Gastrocnemius medialis (tissue), 4 donors: Measurements from ENCODE around the gene THRAP3. TPM values are rescaled to one million over a fixed set of nuclear protein-coding genes. Genes with fewer than 3 reads are reported as not detected.

Experiments
- ATAC-seq, 2 donors: fragments of 150-250 bp; one replicate each; pipeline ENCODE4 v1.9.1; 2016
- DNase-seq, 2 donors: peaks; one replicate each; pipeline ENCODE4 v3.0.0-alpha.2; 2019
- H3K27ac ChIP-seq, 4 donors: fragments of 200-600 bp; sonication (generic); 1 replicate in 1 of 4; 2 replicates in 3 of 4; pipeline ENCODE4 v1.5.1; 2016 to 2018; ENCODE audit warnings: mild to moderate bottlenecking in 2 of 4, moderate library complexity in 1 of 4
- H3K27me3 ChIP-seq, 3 donors: fragments of 200-600 bp; sonication (generic) in 2 of 3; 1 replicate in 1 of 3; 2 replicates in 2 of 3; pipeline versions ENCODE4 v1.5.1 to v1.6.0; 2016 to 2019; ENCODE audit warnings: mild to moderate bottlenecking in 1 of 3, moderate library complexity in 1 of 3
- H3K36me3 ChIP-seq, 2 donors: fragments of 200-600 bp; sonication (generic) in 1 of 2; one replicate each; pipeline ENCODE4 v1.5.1; 2017 to 2018
- H3K4me1 ChIP-seq, 2 donors: fragments of 200-600 bp; sonication (generic) in 1 of 2; one replicate each; pipeline ENCODE4 v1.5.1; 2016 to 2017; ENCODE audit warnings: mild to moderate bottlenecking in 2 of 2
- H3K4me3 ChIP-seq, 4 donors: fragments of 200-600 bp; sonication (generic) in 3 of 4; 1 replicate in 1 of 4; 2 replicates in 3 of 4; pipeline ENCODE4 v1.5.1; 2016 to 2019; ENCODE audit warnings: mild to moderate bottlenecking in 2 of 4
- H3K9me3 ChIP-seq, 3 donors: fragments of 200-600 bp; sonication (generic) in 2 of 3; 1 replicate in 1 of 3; 2 replicates in 2 of 3; pipeline ENCODE4 v1.5.1; 2016 to 2019
- CTCF ChIP-seq, 5 experiments: fragments of 450-650 bp in 3 of 5; fragments of 200-600 bp in 2 of 5; sonication (generic) in 2 of 5; IDR thresholded peaks in 4 of 5; conservative IDR thresholded peaks in 1 of 5; 1 replicate in 4 of 5; 2 replicates in 1 of 5; pipeline ENCODE4 v1.5.1; 2016 to 2019; ENCODE audit warnings: antibody characterized with exemption in 5 of 5, mild to moderate bottlenecking in 3 of 5, moderate library complexity in 3 of 5
- POLR2A ChIP-seq, 2 donors: fragments of 450-650 bp; IDR thresholded peaks; one replicate each; pipeline ENCODE4 v1.6.1; 2017; ENCODE audit warnings: antibody characterized with exemption in 2 of 2, mild to moderate bottlenecking in 2 of 2, moderate library complexity in 2 of 2
- in situ Hi-C, 4 donors: fragments of 200-750 bp; cut with MboI; loops; one replicate each; pipeline versions ENCODE4 v1.15.0 to v1.8.0; 2017; ENCODE audit warnings: low sequenced_read_pairs in 4 of 4
- intact Hi-C: fragments of 100-400 bp; cut with DNase I; formaldehyde crosslinking; loops from one replicate; pipeline ENCODE4 v1.15.1; 2023; ENCODE audit warnings: low total_unique reads
- total RNA-seq, 4 donors: library from RNA; depleted of rRNA; stranded (reverse); fragments of >200 nt; gene quantifications; one replicate each; pipeline versions ENCODE4 v1.1.0 to v1.2.3, GENCODE V29; 2016

THRAP3 gene
- total RNA-seq, 4 donors from 2014 or later: 88.2 to 174 (median 146) TPM

- in situ Hi-C loops: loop anchor here in 1 of 4 donors (10.0 kb wide), 1 partner anchor 62 kb away; no protein-coding TSS in a partner anchor
- no peaks in the 10 kb centered on the region for H3K27me3 ChIP-seq
- peaks cover 0 to 83% of the 10 kb centered on the region in 2 donors for H3K36me3 ChIP-seq
- H3K27ac ChIP-seq: no peak overlapping the region
- TF ChIP-seq CTCF (IDR thresholded peaks at IDR 0.05 in 4 of 5, conservative IDR thresholded peaks at IDR 0.05 in 1 of 5) (no peak), POLR2A (IDR thresholded peaks at IDR 0.05) (no peak)
- H3K9me3 ChIP-seq: no peaks in the 10 kb centered on the region
- intact Hi-C loops: no loop called here
- ATAC-seq (no peak), DNase-seq (no peak)
- H3K4me1 ChIP-seq: peaks cover 21 to 29% of the 10 kb centered on the region in 2 donors
- no peak overlapping the region for H3K4me3 ChIP-seq
Measured at GRCh38 chr1:36352910-36353878, 129.0 kb downstream of the THRAP3 start.

- H3K9me3 ChIP-seq: no peaks in the 10 kb centered on the region
- peaks cover 0 to 83% of the 10 kb centered on the region in 2 donors for H3K36me3 ChIP-seq
- DNase-seq (no peak), ATAC-seq (no peak)
- intact Hi-C loops (no loop called here), in situ Hi-C loops (loop anchor here in 1 of 4 donors (10.0 kb wide), 1 partner anchor 60 kb away; no protein-coding TSS in a partner anchor)
- H3K4me3 ChIP-seq: no peak overlapping the region
- no peak overlapping the region for H3K27ac ChIP-seq
- no peak for TF ChIP-seq CTCF (IDR thresholded peaks at IDR 0.05 in 4 of 5, conservative IDR thresholded peaks at IDR 0.05 in 1 of 5)
- no peak for TF ChIP-seq POLR2A (IDR thresholded peaks at IDR 0.05)
- H3K4me1 ChIP-seq: peaks cover 19 to 27% of the 10 kb centered on the region in 2 donors
- no peaks in the 10 kb centered on the region for H3K27me3 ChIP-seq
Measured at GRCh38 chr1:36354486-36354885, 130.2 kb downstream of the THRAP3 start.

Other genes starting within 250 kb of the THRAP3 start
- not detected for gene TEKT2, start 140.3 kb upstream of the THRAP3 start, total RNA-seq
- 10 to 100 TPM; 46.7 to 67.3 (median 54.0) TPM for gene ADPRS, start 135.6 kb upstream of the THRAP3 start, total RNA-seq
- 1 to 10 TPM in 1 of 4 donors, under 1 TPM in 3; 0.61 to 1.6 (median 0.81) TPM for gene COL8A2, start 99.2 kb upstream of the THRAP3 start, total RNA-seq
- gene TRAPPC3, start 75.0 kb upstream of the THRAP3 start, total RNA-seq: 10 to 100 TPM; 57.5 to 72.4 (median 63.5) TPM
- gene MAP7D1, start 68.3 kb upstream of the THRAP3 start, total RNA-seq: 100 to 1,000 TPM; 376 to 967 (median 474) TPM
- gene SH3D21, start 81.9 kb downstream of the THRAP3 start, total RNA-seq: 1 to 10 TPM in 1 of 4 donors, under 1 TPM in 3; 0.10 to 1.4 (median 0.46) TPM
- 10 to 100 TPM; 10.0 to 19.9 (median 14.8) TPM for gene EVA1B, start 99.2 kb downstream of the THRAP3 start, total RNA-seq
- 100 to 1,000 TPM; 109 to 263 (median 211) TPM for gene STK40, start 161.5 kb downstream of the THRAP3 start, total RNA-seq
- 100 to 1,000 TPM in 2 of 4 donors, 10 to 100 TPM in 2; 56.9 to 129 (median 103) TPM for gene LSM10, start 173.5 kb downstream of the THRAP3 start, total RNA-seq
- gene OSCP1, start 226.0 kb downstream of the THRAP3 start, total RNA-seq: 1 to 10 TPM; 3.3 to 6.7 (median 4.7) TPM
- gene MRPS15, start 239.9 kb downstream of the THRAP3 start, total RNA-seq: 100 to 1,000 TPM; 106 to 215 (median 160) TPM